Measurements from ENCODE around the gene ITGA3.

The ITGA3 gene

GRCh38 chr17:50055426-50056216, at the start of gene ITGA3:
ITGA3 (plus strand) TSS chr17:50056110; CDS start chr17:50056440, 330 bp downstream.
- DNase-seq, result peak; percentile 79

GRCh38 chr17:50009282-50009681, 46.6 kb upstream of the ITGA3 start:
- DNase-seq, result no peak

GRCh38 chr17:50013079-50013478, 42.8 kb upstream of the ITGA3 start:
- no peak for DNase-seq

GRCh38 chr17:50014471-50015088, 41.3 kb upstream of the ITGA3 start:
- DNase-seq, result no peak

GRCh38 chr17:50015146-50015545, 40.8 kb upstream of the ITGA3 start:
- DNase-seq, result no peak

GRCh38 chr17:50018909-50019308, 37.0 kb upstream of the ITGA3 start:
- DNase-seq, result no peak

GRCh38 chr17:50020841-50021599, 34.9 kb upstream of the ITGA3 start:
- DNase-seq, result no peak

- no peak for DNase-seq
These were observed 34.1 kb upstream of the ITGA3 start for GRCh38 chr17:50021681-50022370.

GRCh38 chr17:50022463-50023130, 33.3 kb upstream of the ITGA3 start:
- no peak for DNase-seq

- DNase-seq, result no peak
These were observed 32.4 kb upstream of the ITGA3 start for GRCh38 chr17:50023520-50023919.

- no peak for DNase-seq
These were observed 31.1 kb upstream of the ITGA3 start for GRCh38 chr17:50024808-50025207.

- no peak for DNase-seq
These were observed 29.7 kb upstream of the ITGA3 start for GRCh38 chr17:50026046-50026675.

GRCh38 chr17:50026837-50027171, 29.1 kb upstream of the ITGA3 start:
- peak; percentile 81 for DNase-seq

- peak; percentile 10 for DNase-seq
These were observed 28.6 kb upstream of the ITGA3 start for GRCh38 chr17:50027172-50027880.

- no peak for DNase-seq
These were observed 27.8 kb upstream of the ITGA3 start for GRCh38 chr17:50027881-50028735.

GRCh38 chr17:50028736-50029120, 27.2 kb upstream of the ITGA3 start:
- DNase-seq, result no peak

GRCh38 chr17:50029185-50029584, 26.7 kb upstream of the ITGA3 start:
- no peak for DNase-seq

GRCh38 chr17:50033316-50033715, 22.6 kb upstream of the ITGA3 start:
- no peak for DNase-seq

- no peak for DNase-seq
These were observed 21.2 kb upstream of the ITGA3 start for GRCh38 chr17:50034498-50035364.

Measured in activated CD4-positive, alpha-beta T cell treated with anti-CD3 and anti-CD28 coated beads, Interleukin-10, Interleukin-2, amounts not matched to agents 100 ng/mL and 50 ng/mL, durations not matched to agents 16 hours and 8 hours (primary cell).